ENCODE results near the gene PDSS2. TPM values are rescaled to one million over a fixed set of nuclear protein-coding genes. Genes with fewer than 3 reads are reported as not detected.

Gene PDSS2
- total RNA-seq, 1 experiment from 2014 or later = 12.5 TPM

DNA sequence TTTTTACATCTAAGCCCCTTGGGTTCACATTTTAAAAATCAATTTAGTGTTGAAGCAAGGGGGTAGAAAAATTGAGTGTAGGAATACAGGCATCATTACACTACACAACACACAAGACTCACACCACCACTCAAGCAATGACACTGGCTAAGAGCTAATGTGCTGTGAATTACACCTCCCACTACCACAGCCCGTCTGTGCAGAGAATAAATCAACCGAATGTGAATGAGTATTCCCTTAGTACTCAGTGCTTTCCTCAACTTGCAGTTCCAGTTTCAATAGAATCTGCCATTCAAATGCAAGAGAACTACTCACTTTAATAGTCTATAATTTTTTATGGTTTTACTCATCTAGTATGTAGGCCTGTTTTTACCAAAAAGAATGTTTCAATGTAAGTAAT lies 114.4 kb downstream of the PDSS2 start:
- Histone ChIP-seq H3K27me3 (ENCODE audit: control insufficient read depth, insufficient read depth, low read length) (no peaks in the 10 kb centered on the region), H3K4me3 (ENCODE audit: insufficient read depth, low read depth, low read length) (no peak overlapping the region), H3K36me3 (replicated peaks; ENCODE audit: control insufficient read depth, insufficient read depth, low read length) (no peaks in the 10 kb centered on the region)
- no peak for DNase-seq

GRCh38 chr6:107344383-107344782 lies 115.0 kb downstream of the PDSS2 start:
- Histone ChIP-seq H3K4me3 (ENCODE audit: insufficient read depth, low read depth, low read length) (no peak overlapping the region), H3K27me3 (ENCODE audit: control insufficient read depth, insufficient read depth, low read length) (no peaks in the 10 kb centered on the region), H3K36me3 (replicated peaks; ENCODE audit: control insufficient read depth, insufficient read depth, low read length) (no peaks in the 10 kb centered on the region)
- DNase-seq = no peak

GRCh38 chr6:107342144-107342543 lies 117.2 kb downstream of the PDSS2 start:
- H3K27me3 ChIP-seq (ENCODE audit: control insufficient read depth, insufficient read depth, low read length) = no peaks in the 10 kb centered on the region
- H3K4me3 ChIP-seq (ENCODE audit: insufficient read depth, low read depth, low read length) = no peak overlapping the region
- H3K36me3 ChIP-seq (replicated peaks; ENCODE audit: control insufficient read depth, insufficient read depth, low read length) = no peaks in the 10 kb centered on the region
- no peak for DNase-seq

DNA sequence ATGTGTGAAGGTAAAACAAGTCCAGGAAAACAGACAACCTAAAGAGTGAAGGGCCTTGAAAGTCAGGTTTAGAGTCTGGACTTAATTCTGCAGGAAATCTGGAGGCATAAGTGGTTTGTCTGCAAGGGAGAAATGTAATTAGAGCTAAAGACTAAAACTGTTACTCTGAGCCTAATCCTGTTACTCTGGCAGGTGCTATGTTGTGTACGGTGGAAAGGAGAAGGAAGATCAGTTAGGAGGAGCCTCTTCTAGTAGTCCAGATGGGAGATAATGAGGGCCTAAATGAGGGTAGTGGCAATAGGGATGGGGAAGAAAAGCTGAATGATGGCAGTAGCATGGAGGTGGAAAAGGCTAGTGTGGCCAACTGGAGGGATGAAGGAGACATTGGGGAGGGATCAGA lies 118.5 kb downstream of the PDSS2 start:
- H3K36me3 ChIP-seq (replicated peaks; ENCODE audit: control insufficient read depth, insufficient read depth, low read length) = no peaks in the 10 kb centered on the region
- DNase-seq = no peak
- H3K4me3 ChIP-seq (ENCODE audit: insufficient read depth, low read depth, low read length) = no peak overlapping the region
- H3K27me3 ChIP-seq (ENCODE audit: control insufficient read depth, insufficient read depth, low read length) = no peaks in the 10 kb centered on the region

- no peaks in the 10 kb centered on the region for H3K36me3 ChIP-seq (replicated peaks; ENCODE audit: control insufficient read depth, insufficient read depth, low read length)
- DNase-seq = no peak
- no peak overlapping the region for H3K4me3 ChIP-seq (ENCODE audit: insufficient read depth, low read depth, low read length)
- no peaks in the 10 kb centered on the region for H3K27me3 ChIP-seq (ENCODE audit: control insufficient read depth, insufficient read depth, low read length)
These were observed 122.1 kb downstream of the PDSS2 start for GRCh38 chr6:107337191-107337741.

GRCh38 chr6:107334026-107334425 lies 125.3 kb downstream of the PDSS2 start:
- no peaks in the 10 kb centered on the region for H3K27me3 ChIP-seq (ENCODE audit: control insufficient read depth, insufficient read depth, low read length)
- no peak for DNase-seq
- no peak overlapping the region for H3K4me3 ChIP-seq (ENCODE audit: insufficient read depth, low read depth, low read length)
- no peaks in the 10 kb centered on the region for H3K36me3 ChIP-seq (replicated peaks; ENCODE audit: control insufficient read depth, insufficient read depth, low read length)

- DNase-seq = no peak
- Histone ChIP-seq H3K27me3 (ENCODE audit: control insufficient read depth, insufficient read depth, low read length) (no peaks in the 10 kb centered on the region), H3K4me3 (ENCODE audit: insufficient read depth, low read depth, low read length) (no peak overlapping the region), H3K36me3 (replicated peaks; ENCODE audit: control insufficient read depth, insufficient read depth, low read length) (no peaks in the 10 kb centered on the region)
These were observed 125.9 kb downstream of the PDSS2 start for GRCh38 chr6:107333491-107333890.

DNA sequence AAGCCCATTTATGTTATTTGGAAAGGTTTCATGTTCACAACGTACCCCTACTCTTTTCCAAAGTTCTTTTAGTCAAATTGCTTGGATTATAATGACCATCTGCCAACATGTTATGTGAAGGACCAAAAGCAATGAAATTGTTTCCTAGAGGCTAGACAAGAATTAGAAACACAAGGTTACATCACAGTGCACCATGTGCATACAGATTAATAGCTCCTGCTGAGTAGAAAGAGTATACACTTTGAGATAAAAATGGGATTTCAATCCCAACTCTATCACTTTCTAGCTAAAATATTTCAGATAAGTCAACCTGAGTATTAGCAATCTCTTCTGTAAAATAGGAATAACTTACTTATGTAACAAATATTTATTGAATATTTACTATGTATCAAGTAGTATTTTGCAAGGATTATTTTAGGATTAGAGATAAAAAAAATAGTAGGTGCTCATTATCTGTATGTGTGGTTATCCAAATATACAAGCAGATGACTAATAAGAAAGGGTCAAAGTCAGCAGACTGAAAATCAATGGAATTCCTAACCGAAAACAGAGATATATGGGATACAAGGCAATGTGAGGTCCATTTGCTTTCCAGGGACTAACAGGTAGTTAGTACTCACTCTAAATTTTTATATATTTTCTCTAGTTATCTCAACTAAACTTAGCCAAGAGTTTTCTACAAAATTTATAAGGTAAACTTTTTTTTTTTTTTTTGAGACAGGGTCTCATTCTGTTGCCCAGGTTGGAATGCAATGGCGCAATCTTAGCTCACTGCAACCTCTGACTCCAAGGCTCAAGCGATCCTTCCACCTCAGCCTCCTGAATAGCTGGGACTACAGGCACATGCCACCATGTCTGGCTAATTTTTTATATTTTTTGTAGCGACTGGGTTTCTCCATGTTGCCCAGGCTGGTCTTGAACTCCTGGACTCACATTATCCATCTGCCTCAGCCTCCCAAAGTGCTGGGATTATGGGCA lies 127.7 kb downstream of the PDSS2 start:
- DNase-seq = no peak

GRCh38 chr6:107330168-107330567 lies 129.2 kb downstream of the PDSS2 start:
- no peaks in the 10 kb centered on the region for H3K27me3 ChIP-seq (ENCODE audit: control insufficient read depth, insufficient read depth, low read length)
- no peak overlapping the region for H3K4me3 ChIP-seq (ENCODE audit: insufficient read depth, low read depth, low read length)
- no peaks in the 10 kb centered on the region for H3K36me3 ChIP-seq (replicated peaks; ENCODE audit: control insufficient read depth, insufficient read depth, low read length)
- no peak for DNase-seq

More for the DNA sequence above, 127.7 kb downstream of the PDSS2 start:
- H3K4me3 ChIP-seq (ENCODE audit: insufficient read depth, low read depth, low read length) = no peak overlapping the region
- H3K27me3 ChIP-seq (ENCODE audit: control insufficient read depth, insufficient read depth, low read length) = no peaks in the 10 kb centered on the region
- no peaks in the 10 kb centered on the region for H3K36me3 ChIP-seq (replicated peaks; ENCODE audit: control insufficient read depth, insufficient read depth, low read length)

- Histone ChIP-seq H3K27me3 (ENCODE audit: control insufficient read depth, insufficient read depth, low read length) (no peaks in the 10 kb centered on the region), H3K36me3 (replicated peaks; ENCODE audit: control insufficient read depth, insufficient read depth, low read length) (no peaks in the 10 kb centered on the region), H3K4me3 (ENCODE audit: insufficient read depth, low read depth, low read length) (no peak overlapping the region)
- no peak for DNase-seq
These were observed 130.1 kb downstream of the PDSS2 start for GRCh38 chr6:107329063-107329860.

DNA sequence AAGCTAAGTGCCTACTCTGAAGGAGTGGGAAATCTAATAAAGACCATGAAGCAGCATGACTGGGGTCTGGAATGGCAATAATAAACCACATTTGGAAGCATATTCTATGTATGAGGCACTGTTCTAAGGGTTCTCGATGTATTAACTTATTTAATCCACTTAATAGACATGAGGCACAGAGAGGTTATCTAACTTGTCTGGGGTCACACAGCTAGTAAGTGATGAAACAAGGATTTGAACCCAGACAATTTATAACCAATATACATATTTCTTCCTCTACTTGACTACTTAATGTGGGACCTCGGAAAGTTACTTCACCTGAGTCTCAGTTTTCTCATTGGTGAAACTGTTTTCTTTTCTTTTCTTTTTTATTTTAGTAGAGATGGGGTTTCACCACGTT lies 131.3 kb downstream of the PDSS2 start:
- no peak for DNase-seq
- H3K4me3 ChIP-seq (ENCODE audit: insufficient read depth, low read depth, low read length) = no peak overlapping the region

DNA sequence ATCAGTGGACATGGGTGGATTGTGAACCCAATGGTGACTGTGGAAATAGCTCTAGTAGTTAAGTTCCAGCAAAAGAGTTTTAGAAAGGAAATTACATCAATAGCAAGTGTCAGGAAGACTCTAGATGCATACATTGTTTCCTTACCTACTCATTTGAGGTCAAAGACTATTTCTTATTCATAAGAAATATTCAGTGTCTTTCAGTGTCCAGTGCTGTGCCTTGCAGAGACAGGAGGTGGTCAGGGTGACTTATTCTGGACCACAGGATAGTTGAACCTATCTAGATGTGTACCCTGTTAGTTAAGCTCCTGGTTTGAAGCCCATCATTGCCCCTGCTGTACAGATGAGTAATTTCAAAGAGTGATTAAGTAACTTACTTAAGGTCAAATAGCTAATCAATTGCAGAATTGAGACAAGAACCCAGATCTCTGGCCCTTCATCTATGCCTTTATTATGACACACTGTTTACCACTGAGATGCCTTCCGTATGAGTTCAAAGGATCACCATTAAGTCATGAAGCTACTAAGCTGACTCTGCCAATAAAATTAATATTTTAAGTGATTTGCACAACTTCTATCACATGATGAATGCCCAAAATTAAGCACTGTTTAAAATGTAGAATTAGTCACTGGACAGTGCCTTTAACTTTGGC lies 136.1 kb downstream of the PDSS2 start:
- Histone ChIP-seq H3K36me3 (replicated peaks; ENCODE audit: control insufficient read depth, insufficient read depth, low read length) (no peaks in the 10 kb centered on the region), H3K27me3 (ENCODE audit: control insufficient read depth, insufficient read depth, low read length) (no peaks in the 10 kb centered on the region), H3K4me3 (ENCODE audit: insufficient read depth, low read depth, low read length) (no peak overlapping the region)
- no peak for DNase-seq

More for the DNA sequence above, 131.3 kb downstream of the PDSS2 start:
- no peaks in the 10 kb centered on the region for H3K36me3 ChIP-seq (replicated peaks; ENCODE audit: control insufficient read depth, insufficient read depth, low read length)
- H3K27me3 ChIP-seq (ENCODE audit: control insufficient read depth, insufficient read depth, low read length) = no peaks in the 10 kb centered on the region

DNA sequence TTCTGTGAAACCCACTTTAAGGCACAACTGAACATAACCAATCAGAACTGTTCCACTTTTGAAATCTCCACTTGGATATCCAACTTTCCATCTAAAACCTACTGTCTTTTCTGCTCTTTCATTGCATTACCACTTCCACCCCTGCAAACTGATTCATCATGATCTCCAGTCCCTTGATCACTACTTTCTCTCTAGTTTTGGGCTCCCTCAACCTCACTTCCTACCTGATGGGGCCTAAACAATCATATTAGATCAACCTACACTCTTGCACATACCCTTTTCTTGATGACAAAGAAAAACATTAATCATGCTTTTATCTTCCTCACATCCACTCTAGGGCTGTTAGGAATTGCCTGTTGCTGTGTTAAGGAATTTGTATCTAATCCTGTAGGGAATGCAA lies 137.6 kb downstream of the PDSS2 start:
- DNase-seq = no peak
- H3K27me3 ChIP-seq (ENCODE audit: control insufficient read depth, insufficient read depth, low read length) = no peaks in the 10 kb centered on the region
- no peak overlapping the region for H3K4me3 ChIP-seq (ENCODE audit: insufficient read depth, low read depth, low read length)
- no peaks in the 10 kb centered on the region for H3K36me3 ChIP-seq (replicated peaks; ENCODE audit: control insufficient read depth, insufficient read depth, low read length)

- H3K36me3 ChIP-seq (replicated peaks; ENCODE audit: control insufficient read depth, insufficient read depth, low read length) = no peaks in the 10 kb centered on the region
- no peak overlapping the region for H3K4me3 ChIP-seq (ENCODE audit: insufficient read depth, low read depth, low read length)
- H3K27me3 ChIP-seq (ENCODE audit: control insufficient read depth, insufficient read depth, low read length) = no peaks in the 10 kb centered on the region
- DNase-seq = no peak
These were observed 139.3 kb downstream of the PDSS2 start for GRCh38 chr6:107319906-107320530.
